ENCODE data around the gene ZC3H11A. TPM values are rescaled to one million over a fixed set of nuclear protein-coding genes. Genes with fewer than 3 reads are reported as not detected.

ZC3H11A gene
- total RNA-seq, 1 experiment from 2014 or later = 82.6 TPM

- no peak overlapping the region for H2AFZ ChIP-seq (ENCODE audit: low read depth, low read length, poor library complexity, severe bottlenecking)
- TF ChIP-seq SRF (IDR thresholded peaks at IDR 0.05; ENCODE audit: low read depth) (no peak), MAX (IDR thresholded peaks at IDR 0.05) (no peak), POLR2A (IDR thresholded peaks at IDR 0.05; ENCODE audit: borderline replicate concordance, extremely low read depth, insufficient read depth, insufficient read length) (no peak), RAD21 (IDR thresholded peaks at IDR 0.05; ENCODE audit: low read depth) (no peak), EZH2 (IDR thresholded peaks at IDR 0.05) (no peak), POLR2AphosphoS5 (IDR thresholded peaks at IDR 0.05; ENCODE audit: low read depth, low read length) (no peak), ELF1 (IDR thresholded peaks at IDR 0.05; ENCODE audit: borderline replicate concordance, low read depth) (no peak), JUND (IDR thresholded peaks at IDR 0.05) (no peak), CBX3 (IDR thresholded peaks at IDR 0.05; ENCODE audit: low read depth) (no peak), EGR1 (IDR thresholded peaks at IDR 0.05; ENCODE audit: low read depth) (no peak), TCF7L2 (IDR thresholded peaks at IDR 0.05; ENCODE audit: borderline replicate concordance, extremely low read depth, insufficient read depth, insufficient read length) (no peak)
- TF ChIP-seq, protein P1, sequence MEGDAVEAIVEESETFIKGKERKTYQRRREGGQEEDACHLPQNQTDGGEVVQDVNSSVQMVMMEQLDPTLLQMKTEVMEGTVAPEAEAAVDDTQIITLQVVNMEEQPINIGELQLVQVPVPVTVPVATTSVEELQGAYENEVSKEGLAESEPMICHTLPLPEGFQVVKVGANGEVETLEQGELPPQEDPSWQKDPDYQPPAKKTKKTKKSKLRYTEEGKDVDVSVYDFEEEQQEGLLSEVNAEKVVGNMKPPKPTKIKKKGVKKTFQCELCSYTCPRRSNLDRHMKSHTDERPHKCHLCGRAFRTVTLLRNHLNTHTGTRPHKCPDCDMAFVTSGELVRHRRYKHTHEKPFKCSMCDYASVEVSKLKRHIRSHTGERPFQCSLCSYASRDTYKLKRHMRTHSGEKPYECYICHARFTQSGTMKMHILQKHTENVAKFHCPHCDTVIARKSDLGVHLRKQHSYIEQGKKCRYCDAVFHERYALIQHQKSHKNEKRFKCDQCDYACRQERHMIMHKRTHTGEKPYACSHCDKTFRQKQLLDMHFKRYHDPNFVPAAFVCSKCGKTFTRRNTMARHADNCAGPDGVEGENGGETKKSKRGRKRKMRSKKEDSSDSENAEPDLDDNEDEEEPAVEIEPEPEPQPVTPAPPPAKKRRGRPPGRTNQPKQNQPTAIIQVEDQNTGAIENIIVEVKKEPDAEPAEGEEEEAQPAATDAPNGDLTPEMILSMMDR (IDR thresholded peaks at IDR 0.05 in 2 of 3, conservative IDR thresholded peaks at IDR 0.05 in 1 of 3; ENCODE audit: borderline replicate concordance in 1 of 3, insufficient read depth in 1 of 3, low read depth in 2 of 3, low read length in 2 of 3) = no peak
- H3K27ac ChIP-seq (ENCODE audit: low read depth, low read length) = no peak overlapping the region
- H4K20me1 ChIP-seq (ENCODE audit: insufficient read depth) = peaks cover 5% of the 10 kb centered on the region; the same call in 1 of the 2 replicates
- H3K9ac ChIP-seq (ENCODE audit: low read length) = no peak overlapping the region
- peaks cover 50 to 52% of the 10 kb centered on the region in 2 experiments for H3K36me3 ChIP-seq (ENCODE audit: control insufficient read depth in 1 of 2, insufficient read depth in 2 of 2, low read length in 2 of 2)
- no peaks in the 10 kb centered on the region for H3K9me2 ChIP-seq (ENCODE audit: insufficient read depth)
- H3K9me3 ChIP-seq (ENCODE audit: control insufficient read depth in 1 of 2, insufficient read depth in 1 of 2, low read depth in 1 of 2, low read length in 2 of 2) = no peaks in the 10 kb centered on the region
- intact Hi-C loops (cut with micrococcal nuclease) = no loop called here
- H3K79me2 ChIP-seq (ENCODE audit: insufficient read depth, low read length) = peaks cover 44% of the 10 kb centered on the region
- BruUV-seq (replicated peaks) = no TSS peak
- no peaks in the 10 kb centered on the region for H3K27me3 ChIP-seq (ENCODE audit: insufficient read depth, low read length)
- ChIA-PET RAD21 (ENCODE audit: low non-redundant PET in 1 of 2, low total read pairs in 2 of 2, uncharacterized antibody in 2 of 2, unreplicated experiment in 2 of 2) (no interaction called here), CTCF (no interaction called here), POLR2A (no interaction called here)
- H3K4me1 ChIP-seq (ENCODE audit: control insufficient read depth in 1 of 2, insufficient read depth in 2 of 2, low read length in 2 of 2) = no peaks in the 10 kb centered on the region
- H3K4me2 ChIP-seq (ENCODE audit: low read length) = no peak overlapping the region
- no peak for DNase-seq (ENCODE audit: low read depth, low spot score)
- no peak overlapping the region for H3K4me3 ChIP-seq (replicated peaks in 1 of 2; ENCODE audit: low read depth in 1 of 2, low read length in 2 of 2)
- no peak for ATAC-seq
Measured at GRCh38 chr1:203828002-203828401, 32.6 kb downstream of the ZC3H11A start.
